Measurements from ENCODE around the gene GTPBP1. TPM values are rescaled to one million over a fixed set of nuclear protein-coding genes. Genes with fewer than 3 reads are reported as not detected.

The GTPBP1 gene
- total RNA-seq, 1 donor: 35.4 TPM

GRCh38 chr22:38738475-38739070 lies 32.8 kb downstream of the GTPBP1 start:
- no peak overlapping the region for H3K4me3 ChIP-seq (ENCODE audit: low read depth, low read length)
- TF ChIP-seq CTCF (IDR thresholded peaks at IDR 0.05; ENCODE audit: insufficient read depth, low read depth, low read length): no peak
- no peak for DNase-seq (ENCODE audit: low read depth)

GRCh38 chr22:38739300-38740055 lies 33.7 kb downstream of the GTPBP1 start:
- no peak for TF ChIP-seq CTCF (IDR thresholded peaks at IDR 0.05; ENCODE audit: insufficient read depth, low read depth, low read length)
- no peak for DNase-seq (ENCODE audit: low read depth)

DNA sequence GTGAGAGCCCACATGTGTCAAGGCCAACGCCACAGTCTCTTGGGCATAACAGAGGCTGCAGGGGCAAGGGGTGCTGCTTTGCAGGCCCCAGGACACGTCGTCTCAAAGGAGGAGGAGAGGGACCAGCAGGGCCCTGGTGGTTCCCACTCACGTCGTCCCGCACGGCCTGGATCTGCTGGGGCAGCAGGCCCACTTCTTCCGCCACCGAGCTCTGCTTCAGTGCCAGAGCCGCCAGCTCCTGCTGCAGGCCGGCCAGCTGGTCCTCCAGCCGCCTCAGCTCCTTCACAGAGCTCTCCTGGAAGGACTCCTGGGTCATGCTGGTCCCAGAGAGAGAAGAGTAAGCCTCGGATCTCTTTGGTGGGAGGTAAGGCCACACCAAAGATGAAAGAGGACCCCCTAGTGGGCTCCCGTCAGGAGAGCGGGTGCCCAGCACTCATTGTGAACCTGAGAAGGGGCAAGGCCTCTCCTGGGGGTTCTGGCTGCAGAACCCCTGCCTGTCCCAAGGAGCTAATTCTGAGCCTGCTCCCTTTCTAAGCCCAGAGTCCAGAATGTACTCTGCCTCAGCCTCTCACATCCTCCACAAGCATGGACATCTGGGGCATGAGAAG lies 34.5 kb downstream of the GTPBP1 start:
- no peak overlapping the region for H3K4me3 ChIP-seq (ENCODE audit: low read depth, low read length)
- DNase-seq (ENCODE audit: low read depth): no peak
- TF ChIP-seq CTCF (IDR thresholded peaks at IDR 0.05; ENCODE audit: insufficient read depth, low read depth, low read length): no peak

More at GRCh38 chr22:38739300-38740055, 33.7 kb downstream of the GTPBP1 start:
- H3K4me3 ChIP-seq (ENCODE audit: low read depth, low read length): no peak overlapping the region

DNA sequence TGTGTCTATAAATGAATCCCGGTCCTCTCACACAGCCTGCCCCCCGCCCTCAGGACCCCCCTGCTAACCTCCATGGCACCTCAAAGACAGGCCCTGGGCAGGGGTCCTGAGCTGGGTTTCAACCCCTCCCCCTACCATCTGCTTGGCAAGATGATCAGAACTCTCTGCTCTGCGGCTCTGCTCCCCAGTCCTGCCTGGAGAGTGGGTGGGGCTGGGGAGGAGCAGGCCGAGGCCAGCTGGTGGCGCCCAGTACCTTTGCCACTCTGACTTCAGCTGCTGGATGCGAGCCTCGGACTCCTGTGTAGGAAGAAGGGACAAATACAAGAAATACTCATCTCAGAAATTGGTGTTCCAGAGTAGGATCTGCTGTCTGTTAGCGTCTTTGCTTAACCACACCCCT lies 35.0 kb downstream of the GTPBP1 start:
- no peak for DNase-seq (ENCODE audit: low read depth)
- no peak for TF ChIP-seq CTCF (IDR thresholded peaks at IDR 0.05; ENCODE audit: insufficient read depth, low read depth, low read length)
- H3K4me3 ChIP-seq (ENCODE audit: low read depth, low read length): no peak overlapping the region

GRCh38 chr22:38741166-38741565 lies 35.4 kb downstream of the GTPBP1 start:
- no peak for TF ChIP-seq CTCF (IDR thresholded peaks at IDR 0.05; ENCODE audit: insufficient read depth, low read depth, low read length)
- no peak overlapping the region for H3K4me3 ChIP-seq (ENCODE audit: low read depth, low read length)
- DNase-seq (ENCODE audit: low read depth): no peak

DNA sequence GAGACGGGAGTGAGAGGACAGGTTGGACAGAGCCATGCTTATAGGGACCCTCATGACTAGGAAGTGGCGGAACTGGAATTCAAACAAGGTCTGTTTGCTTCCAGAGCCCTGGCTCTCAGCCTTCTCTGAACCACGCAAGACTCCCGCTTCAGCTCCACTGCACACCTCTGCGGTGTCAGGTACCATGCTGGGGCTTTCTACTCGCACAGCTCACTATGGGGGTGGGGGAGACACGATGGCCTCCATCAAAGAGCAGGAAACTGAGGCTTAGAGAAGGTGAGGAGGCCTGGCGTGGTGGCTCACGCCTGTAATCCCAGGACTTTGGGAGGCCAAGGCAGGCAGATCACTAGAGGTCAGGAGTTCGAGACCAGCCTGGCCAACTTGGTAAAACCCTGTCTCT lies 35.8 kb downstream of the GTPBP1 start:
- H3K4me3 ChIP-seq (ENCODE audit: low read depth, low read length): no peak overlapping the region
- no peak for TF ChIP-seq CTCF (IDR thresholded peaks at IDR 0.05; ENCODE audit: insufficient read depth, low read depth, low read length)
- DNase-seq (ENCODE audit: low read depth): no peak

All from fibroblast of villous mesenchyme (primary cell).